OCI-LY1 (cell line): ENCODE results near the gene GRAP2.
"Not testable (repeated sequence)": the region's sequence is repeated elsewhere in the genome, so short reads cannot be mapped to it uniquely, and the experiment has no call there.

Experiments
- H2AFZ ChIP-seq: fragments of 200-600 bp; sonication (generic), shearing (Covaris generic); 2 replicates; pipeline ENCODE4 v1.6.0; 2014; ENCODE audit warnings: antibody characterized with exemption, mild to moderate bottlenecking, low read length
- H3F3A ChIP-seq: fragments of 200-600 bp; sonication (generic), shearing (Covaris generic); 2 replicates; pipeline ENCODE4 v1.6.0; 2014; ENCODE audit warnings: mild to moderate bottlenecking, antibody characterized with exemption, low read length, moderate library complexity; ENCODE audit not compliant: insufficient read depth
- H3K27ac ChIP-seq: fragments of 200-600 bp; sonication (generic); 2 replicates; pipeline ENCODE4 v1.5.1; 2014; ENCODE audit warnings: low read length, mixed run types, mild to moderate bottlenecking, low read depth; ENCODE audit not compliant: poor library complexity, severe bottlenecking
- H3K27me3 ChIP-seq: fragments of 200-600 bp; sonication (generic); 2 replicates; pipeline ENCODE4 v1.6.0; 2014; ENCODE audit warnings: antibody characterized with exemption, mild to moderate bottlenecking, low read length, moderate library complexity; ENCODE audit not compliant: insufficient read depth
- H3K36me3 ChIP-seq: fragments of 200-600 bp; sonication (generic); 2 replicates; pipeline ENCODE4 v1.6.1; 2014; ENCODE audit warnings: mild to moderate bottlenecking, antibody characterized with exemption, low read length, moderate library complexity, mixed read lengths; ENCODE audit not compliant: insufficient read depth
- H3K4me1 ChIP-seq: fragments of 200-600 bp; sonication (generic); 2 replicates; pipeline ENCODE4 v1.5.1; 2014; ENCODE audit warnings: mild to moderate bottlenecking, low read length, moderate library complexity; ENCODE audit not compliant: insufficient read depth, severe bottlenecking
- H3K4me2 ChIP-seq: fragments of 200-600 bp; sonication (generic), shearing (Covaris generic); 2 replicates; pipeline ENCODE4 v1.6.1; 2014; ENCODE audit warnings: low read length
- H3K4me3 ChIP-seq: fragments of 200-600 bp; sonication (generic); 2 replicates; pipeline ENCODE4 v1.5.1; 2014; ENCODE audit warnings: low read length, low read depth, mild to moderate bottlenecking, mixed read lengths; ENCODE audit not compliant: poor library complexity, severe bottlenecking
- H3K79me2 ChIP-seq: fragments of 200-600 bp; shearing (Covaris generic); 2 replicates; pipeline ENCODE4 v1.6.1; 2016; ENCODE audit warnings: mixed run types, low read length, mixed read lengths; ENCODE audit not compliant: insufficient read depth
- H3K9ac ChIP-seq: fragments of 200-600 bp; sonication (generic), shearing (Covaris generic); 2 replicates; pipeline ENCODE4 v1.6.1; 2014; ENCODE audit warnings: mild to moderate bottlenecking, low read length, mixed read lengths
- H3K9me2 ChIP-seq: fragments of 200-600 bp; sonication (generic), shearing (Covaris generic); 2 replicates; pipeline ENCODE4 v1.6.1; 2014; ENCODE audit warnings: low read depth, mild to moderate bottlenecking, low read length, mixed read lengths
- H3K9me3 ChIP-seq: fragments of 200-600 bp; shearing (Covaris generic); 2 replicates; pipeline ENCODE4 v1.6.1; 2014; ENCODE audit warnings: low read length, mixed read lengths
- H4K20me1 ChIP-seq: fragments of 200-600 bp; sonication (generic), shearing (Covaris generic); 2 replicates; pipeline ENCODE4 v1.6.0; 2016; ENCODE audit warnings: mild to moderate bottlenecking, low read length; ENCODE audit not compliant: insufficient read depth
- EZH2 ChIP-seq: fragments of 200-600 bp; sonication (generic), shearing (Covaris generic); IDR thresholded peaks from 2 replicates; pipeline ENCODE4 v1.8.0; 2017; ENCODE audit warnings: borderline replicate concordance, mixed run types, mild to moderate bottlenecking, antibody characterized with exemption, low read length, moderate library complexity, mixed read lengths
- TF ChIP-seq, protein P1 (sequence below): fragments of 200-600 bp; sonication (generic), shearing (Covaris generic); IDR thresholded peaks from 2 replicates; pipeline ENCODE4 v1.5.1; 2017; ENCODE audit warnings: mild to moderate bottlenecking, antibody characterized with exemption, low read length, moderate library complexity, mixed read lengths

GRAP2 gene

DNA sequence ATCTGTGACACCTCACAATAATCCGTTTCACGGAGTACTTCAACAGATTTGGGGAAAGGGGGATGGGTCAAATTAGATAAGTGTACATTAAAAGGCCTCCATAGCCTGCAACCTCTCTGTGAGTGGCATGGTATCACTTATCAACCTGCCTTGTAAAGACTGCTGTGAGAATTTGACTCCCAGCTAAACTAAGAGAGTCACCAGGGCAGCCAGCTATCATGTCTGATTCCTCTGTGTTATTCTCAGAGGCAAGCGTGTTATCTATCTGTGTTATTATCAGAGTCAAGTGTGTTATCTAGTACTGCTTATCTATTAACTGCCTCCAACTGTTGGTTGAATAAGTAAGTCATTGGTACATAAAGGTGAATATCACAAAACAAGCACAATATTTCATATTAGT is 89.8 kb downstream of the GRAP2 start:
- H3K36me3 ChIP-seq, result no peaks in the 10 kb centered on the region
- H3K79me2 ChIP-seq, result no peaks in the 10 kb centered on the region
- H3K9me2 ChIP-seq, result no peaks in the 10 kb centered on the region
- no peak overlapping the region for H3K4me3 ChIP-seq
- no peaks in the 10 kb centered on the region for H3K4me1 ChIP-seq
- H3K27me3 ChIP-seq, result peaks cover 3% of the 10 kb centered on the region; the same call in 1 of the 2 replicates
- no peaks in the 10 kb centered on the region for H3F3A ChIP-seq
- no peak for TF ChIP-seq EZH2
- TF ChIP-seq, protein P1, sequence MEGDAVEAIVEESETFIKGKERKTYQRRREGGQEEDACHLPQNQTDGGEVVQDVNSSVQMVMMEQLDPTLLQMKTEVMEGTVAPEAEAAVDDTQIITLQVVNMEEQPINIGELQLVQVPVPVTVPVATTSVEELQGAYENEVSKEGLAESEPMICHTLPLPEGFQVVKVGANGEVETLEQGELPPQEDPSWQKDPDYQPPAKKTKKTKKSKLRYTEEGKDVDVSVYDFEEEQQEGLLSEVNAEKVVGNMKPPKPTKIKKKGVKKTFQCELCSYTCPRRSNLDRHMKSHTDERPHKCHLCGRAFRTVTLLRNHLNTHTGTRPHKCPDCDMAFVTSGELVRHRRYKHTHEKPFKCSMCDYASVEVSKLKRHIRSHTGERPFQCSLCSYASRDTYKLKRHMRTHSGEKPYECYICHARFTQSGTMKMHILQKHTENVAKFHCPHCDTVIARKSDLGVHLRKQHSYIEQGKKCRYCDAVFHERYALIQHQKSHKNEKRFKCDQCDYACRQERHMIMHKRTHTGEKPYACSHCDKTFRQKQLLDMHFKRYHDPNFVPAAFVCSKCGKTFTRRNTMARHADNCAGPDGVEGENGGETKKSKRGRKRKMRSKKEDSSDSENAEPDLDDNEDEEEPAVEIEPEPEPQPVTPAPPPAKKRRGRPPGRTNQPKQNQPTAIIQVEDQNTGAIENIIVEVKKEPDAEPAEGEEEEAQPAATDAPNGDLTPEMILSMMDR, result no peak
- no peaks in the 10 kb centered on the region for H4K20me1 ChIP-seq
- H3K4me2 ChIP-seq, result no peak overlapping the region
- H3K27ac ChIP-seq, result no peak overlapping the region
- no peak overlapping the region for H2AFZ ChIP-seq
- H3K9ac ChIP-seq, result no peak overlapping the region
- no peaks in the 10 kb centered on the region for H3K9me3 ChIP-seq

DNA sequence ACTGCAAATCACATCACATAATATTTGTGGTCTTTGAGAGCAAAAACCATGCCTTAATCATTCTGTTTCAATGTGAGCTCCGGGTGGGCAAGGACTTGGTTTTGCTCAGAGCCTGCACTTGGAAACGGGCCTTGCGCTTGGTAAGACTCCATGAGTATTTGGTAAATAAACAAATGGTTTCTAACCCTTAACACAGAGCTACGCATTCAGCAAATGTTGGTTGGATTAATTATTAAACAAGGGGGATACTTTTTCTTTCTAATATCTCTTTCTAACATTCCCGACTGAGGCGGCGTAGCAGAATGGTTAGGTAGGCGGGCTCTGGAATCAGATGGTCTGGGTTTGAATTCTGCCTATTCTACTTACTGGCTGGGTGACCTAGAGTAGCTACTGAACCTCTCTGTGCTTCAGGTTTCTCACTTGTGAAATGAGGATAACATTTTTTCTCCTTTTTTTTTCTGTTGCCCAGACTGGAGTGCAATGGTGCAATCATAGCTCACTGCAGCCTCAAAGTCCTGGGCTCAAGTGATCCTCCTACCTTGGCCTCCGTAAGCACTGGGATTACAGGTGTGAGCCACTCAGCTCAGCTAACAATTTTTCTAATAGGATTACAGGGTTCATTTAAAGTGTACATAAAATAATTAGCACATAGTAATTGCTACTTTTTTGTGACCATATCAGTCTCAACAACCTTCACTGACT is 90.4 kb downstream of the GRAP2 start:
- H2AFZ ChIP-seq, result no peak overlapping the region
- no peaks in the 10 kb centered on the region for H3K79me2 ChIP-seq
- H3K36me3 ChIP-seq, result no peaks in the 10 kb centered on the region
- no peak for TF ChIP-seq EZH2
- TF ChIP-seq, protein P1, result no peak
- H3K4me2 ChIP-seq, result no peak overlapping the region
- H3K4me1 ChIP-seq, result no peaks in the 10 kb centered on the region
- no peaks in the 10 kb centered on the region for H3F3A ChIP-seq
- no peaks in the 10 kb centered on the region for H3K9me2 ChIP-seq
- no peak overlapping the region for H3K27ac ChIP-seq
- no peaks in the 10 kb centered on the region for H4K20me1 ChIP-seq
- H3K9ac ChIP-seq, result no peak overlapping the region
- H3K4me3 ChIP-seq, result no peak overlapping the region
- peaks cover 3% of the 10 kb centered on the region; the same call in 1 of the 2 replicates for H3K27me3 ChIP-seq
- no peaks in the 10 kb centered on the region for H3K9me3 ChIP-seq

DNA sequence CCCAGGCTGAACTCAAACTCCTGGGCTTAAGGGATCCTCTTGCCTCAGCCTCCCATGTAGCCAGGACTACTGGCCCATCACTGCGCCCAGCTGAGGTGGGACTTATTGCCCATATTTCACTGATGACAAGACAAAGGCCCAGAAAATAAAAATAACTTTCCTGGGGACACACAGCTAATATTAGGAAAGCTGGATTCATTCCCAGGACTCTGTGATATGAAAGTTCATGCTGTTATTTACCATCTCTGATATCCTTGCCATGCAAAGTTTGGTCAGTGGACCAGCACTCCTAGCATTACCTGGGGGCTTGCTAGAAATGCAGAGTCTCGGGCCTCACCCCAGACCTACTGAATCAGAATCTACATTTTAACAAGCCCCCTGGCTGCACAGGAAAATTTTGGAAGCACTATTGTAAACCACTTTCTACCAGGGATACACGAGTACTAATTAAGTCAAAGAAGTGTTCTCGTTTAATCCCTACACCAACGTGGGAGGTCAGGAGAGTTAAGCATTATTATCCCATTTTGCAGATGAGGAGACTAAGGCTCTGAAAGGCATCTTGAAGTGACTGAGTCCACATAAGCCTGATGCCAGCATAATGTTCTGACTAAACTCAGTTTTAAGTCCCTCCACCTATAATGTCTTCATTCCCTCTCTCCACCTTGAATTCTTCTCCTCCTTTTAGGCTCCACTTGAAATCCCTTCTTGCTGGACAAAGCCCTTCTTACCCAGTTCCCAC is 91.4 kb downstream of the GRAP2 start:
- no peak overlapping the region for H3K9ac ChIP-seq
- H3K27me3 ChIP-seq, result peaks cover 3% of the 10 kb centered on the region; the same call in 1 of the 2 replicates
- TF ChIP-seq, protein P1, result no peak
- no peak for TF ChIP-seq EZH2
- no peak overlapping the region for H3K4me2 ChIP-seq
- H3K4me1 ChIP-seq, result no peaks in the 10 kb centered on the region
- H2AFZ ChIP-seq, result no peak overlapping the region
- no peak overlapping the region for H3K27ac ChIP-seq
- no peaks in the 10 kb centered on the region for H3F3A ChIP-seq
- no peaks in the 10 kb centered on the region for H3K9me3 ChIP-seq
- no peaks in the 10 kb centered on the region for H4K20me1 ChIP-seq
- no peaks in the 10 kb centered on the region for H3K79me2 ChIP-seq
- no peaks in the 10 kb centered on the region for H3K36me3 ChIP-seq
- H3K9me2 ChIP-seq, result no peaks in the 10 kb centered on the region
- no peak overlapping the region for H3K4me3 ChIP-seq

DNA sequence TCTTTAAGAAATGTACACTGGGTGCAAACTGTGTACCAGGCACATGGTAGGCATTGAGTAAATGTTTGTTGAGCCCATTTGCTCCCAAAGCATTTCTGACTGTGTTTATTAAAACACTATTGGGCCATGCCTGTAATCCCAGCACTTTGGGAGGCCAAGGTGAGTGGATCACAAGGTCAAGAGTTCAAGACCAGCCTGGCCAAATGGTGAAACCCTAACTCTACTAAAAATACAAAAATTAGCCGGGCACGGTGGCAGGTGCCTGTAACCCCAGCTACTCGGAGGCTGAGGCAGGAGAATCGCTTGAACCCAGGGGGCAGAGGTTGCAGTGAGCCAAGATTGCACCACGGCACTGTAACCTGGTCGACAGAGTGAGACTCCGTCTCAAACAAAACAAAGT is 92.0 kb downstream of the GRAP2 start:
- not testable (repeated sequence) for H3K27me3 ChIP-seq, H3K9ac ChIP-seq, H2AFZ ChIP-seq, H3K9me2 ChIP-seq, H3K27ac ChIP-seq, H3K4me3 ChIP-seq, H3K4me1 ChIP-seq, H3K4me2 ChIP-seq, H3K9me3 ChIP-seq, H4K20me1 ChIP-seq, H3K79me2 ChIP-seq, H3K36me3 ChIP-seq, H3F3A ChIP-seq
